ENCODE measurements around the gene GRID2. TPM values are rescaled to one million over a fixed set of nuclear protein-coding genes. Genes with fewer than 3 reads are reported as not detected.

The GRID2 gene
- total and polyA plus RNA-seq, 9 of the 15 experiments (the other 6 are each of a cell fraction or from before 2014, with no cell fraction given), result 0.04 TPM; not detected in 7

- no peaks in the 10 kb centered on the region for H3K79me2 ChIP-seq (ENCODE audit: control insufficient read depth, insufficient read depth, low read length)
- no peaks in the 10 kb centered on the region for H3K9me1 ChIP-seq (ENCODE audit: control insufficient read depth, insufficient read depth, low read length)
- H3K27me3 ChIP-seq (ENCODE audit: control insufficient read depth in 2 of 2, insufficient read depth in 2 of 2, low read length in 2 of 2), result no peaks in the 10 kb centered on the region
- intact Hi-C loops (cut with micrococcal nuclease), result no loop called here
- no peaks in the 10 kb centered on the region for H4K20me1 ChIP-seq (replicated peaks; ENCODE audit: control insufficient read depth, insufficient read depth, low read length)
- H3K9me3 ChIP-seq (replicated peaks; ENCODE audit: control insufficient read depth, insufficient read depth, low read depth, low read length), result 0 out of 2 replicates have a peak, but pooled peaks cover 2% of the 10 kb centered on the region
- ChIA-PET POLR2A (no interaction called here), CTCF (ENCODE audit: low intra/inter-chr PET ratio) (no interaction called here)
- FAIRE-seq (no peak), ATAC-seq (no peak), DNase-seq (ENCODE audit: extremely low read depth in 1 of 4, low spot score in 3 of 4) (no peak)
- no peak overlapping the region for H3K4me3 ChIP-seq
- no peaks in the 10 kb centered on the region for H3K36me3 ChIP-seq (ENCODE audit: control insufficient read depth, insufficient read depth, low read length)
- in situ Hi-C loops (cut with MboI), result no loop called here
- no peak overlapping the region for H3K9ac ChIP-seq (ENCODE audit: insufficient read depth in 1 of 2, low read depth in 2 of 2, low read length in 2 of 2)
- BruUV-seq (replicated peaks), result no TSS peak
- no peaks in the 10 kb centered on the region for H3K4me1 ChIP-seq (replicated peaks in 1 of 2; ENCODE audit: control insufficient read depth in 2 of 2, insufficient read depth in 2 of 2, low read length in 2 of 2)
- H3K4me2 ChIP-seq (ENCODE audit: insufficient read depth, low read length), result no peak overlapping the region
- no peak overlapping the region for H3K27ac ChIP-seq (ENCODE audit: extremely low read depth, low read depth, low read length)
- TF ChIP-seq CHD1 (IDR thresholded peaks at IDR 0.05; ENCODE audit: low read length), result no peak
- TF ChIP-seq, protein P1, sequence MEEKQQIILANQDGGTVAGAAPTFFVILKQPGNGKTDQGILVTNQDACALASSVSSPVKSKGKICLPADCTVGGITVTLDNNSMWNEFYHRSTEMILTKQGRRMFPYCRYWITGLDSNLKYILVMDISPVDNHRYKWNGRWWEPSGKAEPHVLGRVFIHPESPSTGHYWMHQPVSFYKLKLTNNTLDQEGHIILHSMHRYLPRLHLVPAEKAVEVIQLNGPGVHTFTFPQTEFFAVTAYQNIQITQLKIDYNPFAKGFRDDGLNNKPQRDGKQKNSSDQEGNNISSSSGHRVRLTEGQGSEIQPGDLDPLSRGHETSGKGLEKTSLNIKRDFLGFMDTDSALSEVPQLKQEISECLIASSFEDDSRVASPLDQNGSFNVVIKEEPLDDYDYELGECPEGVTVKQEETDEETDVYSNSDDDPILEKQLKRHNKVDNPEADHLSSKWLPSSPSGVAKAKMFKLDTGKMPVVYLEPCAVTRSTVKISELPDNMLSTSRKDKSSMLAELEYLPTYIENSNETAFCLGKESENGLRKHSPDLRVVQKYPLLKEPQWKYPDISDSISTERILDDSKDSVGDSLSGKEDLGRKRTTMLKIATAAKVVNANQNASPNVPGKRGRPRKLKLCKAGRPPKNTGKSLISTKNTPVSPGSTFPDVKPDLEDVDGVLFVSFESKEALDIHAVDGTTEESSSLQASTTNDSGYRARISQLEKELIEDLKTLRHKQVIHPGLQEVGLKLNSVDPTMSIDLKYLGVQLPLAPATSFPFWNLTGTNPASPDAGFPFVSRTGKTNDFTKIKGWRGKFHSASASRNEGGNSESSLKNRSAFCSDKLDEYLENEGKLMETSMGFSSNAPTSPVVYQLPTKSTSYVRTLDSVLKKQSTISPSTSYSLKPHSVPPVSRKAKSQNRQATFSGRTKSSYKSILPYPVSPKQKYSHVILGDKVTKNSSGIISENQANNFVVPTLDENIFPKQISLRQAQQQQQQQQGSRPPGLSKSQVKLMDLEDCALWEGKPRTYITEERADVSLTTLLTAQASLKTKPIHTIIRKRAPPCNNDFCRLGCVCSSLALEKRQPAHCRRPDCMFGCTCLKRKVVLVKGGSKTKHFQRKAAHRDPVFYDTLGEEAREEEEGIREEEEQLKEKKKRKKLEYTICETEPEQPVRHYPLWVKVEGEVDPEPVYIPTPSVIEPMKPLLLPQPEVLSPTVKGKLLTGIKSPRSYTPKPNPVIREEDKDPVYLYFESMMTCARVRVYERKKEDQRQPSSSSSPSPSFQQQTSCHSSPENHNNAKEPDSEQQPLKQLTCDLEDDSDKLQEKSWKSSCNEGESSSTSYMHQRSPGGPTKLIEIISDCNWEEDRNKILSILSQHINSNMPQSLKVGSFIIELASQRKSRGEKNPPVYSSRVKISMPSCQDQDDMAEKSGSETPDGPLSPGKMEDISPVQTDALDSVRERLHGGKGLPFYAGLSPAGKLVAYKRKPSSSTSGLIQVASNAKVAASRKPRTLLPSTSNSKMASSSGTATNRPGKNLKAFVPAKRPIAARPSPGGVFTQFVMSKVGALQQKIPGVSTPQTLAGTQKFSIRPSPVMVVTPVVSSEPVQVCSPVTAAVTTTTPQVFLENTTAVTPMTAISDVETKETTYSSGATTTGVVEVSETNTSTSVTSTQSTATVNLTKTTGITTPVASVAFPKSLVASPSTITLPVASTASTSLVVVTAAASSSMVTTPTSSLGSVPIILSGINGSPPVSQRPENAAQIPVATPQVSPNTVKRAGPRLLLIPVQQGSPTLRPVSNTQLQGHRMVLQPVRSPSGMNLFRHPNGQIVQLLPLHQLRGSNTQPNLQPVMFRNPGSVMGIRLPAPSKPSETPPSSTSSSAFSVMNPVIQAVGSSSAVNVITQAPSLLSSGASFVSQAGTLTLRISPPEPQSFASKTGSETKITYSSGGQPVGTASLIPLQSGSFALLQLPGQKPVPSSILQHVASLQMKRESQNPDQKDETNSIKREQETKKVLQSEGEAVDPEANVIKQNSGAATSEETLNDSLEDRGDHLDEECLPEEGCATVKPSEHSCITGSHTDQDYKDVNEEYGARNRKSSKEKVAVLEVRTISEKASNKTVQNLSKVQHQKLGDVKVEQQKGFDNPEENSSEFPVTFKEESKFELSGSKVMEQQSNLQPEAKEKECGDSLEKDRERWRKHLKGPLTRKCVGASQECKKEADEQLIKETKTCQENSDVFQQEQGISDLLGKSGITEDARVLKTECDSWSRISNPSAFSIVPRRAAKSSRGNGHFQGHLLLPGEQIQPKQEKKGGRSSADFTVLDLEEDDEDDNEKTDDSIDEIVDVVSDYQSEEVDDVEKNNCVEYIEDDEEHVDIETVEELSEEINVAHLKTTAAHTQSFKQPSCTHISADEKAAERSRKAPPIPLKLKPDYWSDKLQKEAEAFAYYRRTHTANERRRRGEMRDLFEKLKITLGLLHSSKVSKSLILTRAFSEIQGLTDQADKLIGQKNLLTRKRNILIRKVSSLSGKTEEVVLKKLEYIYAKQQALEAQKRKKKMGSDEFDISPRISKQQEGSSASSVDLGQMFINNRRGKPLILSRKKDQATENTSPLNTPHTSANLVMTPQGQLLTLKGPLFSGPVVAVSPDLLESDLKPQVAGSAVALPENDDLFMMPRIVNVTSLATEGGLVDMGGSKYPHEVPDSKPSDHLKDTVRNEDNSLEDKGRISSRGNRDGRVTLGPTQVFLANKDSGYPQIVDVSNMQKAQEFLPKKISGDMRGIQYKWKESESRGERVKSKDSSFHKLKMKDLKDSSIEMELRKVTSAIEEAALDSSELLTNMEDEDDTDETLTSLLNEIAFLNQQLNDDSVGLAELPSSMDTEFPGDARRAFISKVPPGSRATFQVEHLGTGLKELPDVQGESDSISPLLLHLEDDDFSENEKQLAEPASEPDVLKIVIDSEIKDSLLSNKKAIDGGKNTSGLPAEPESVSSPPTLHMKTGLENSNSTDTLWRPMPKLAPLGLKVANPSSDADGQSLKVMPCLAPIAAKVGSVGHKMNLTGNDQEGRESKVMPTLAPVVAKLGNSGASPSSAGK (IDR thresholded peaks at IDR 0.05), result no peak
- TF ChIP-seq NR2F6 (CRISPR knock-in tag; IDR thresholded peaks at IDR 0.05), result no peak
- TF ChIP-seq TAF9B (IDR thresholded peaks at IDR 0.05; ENCODE audit: partially characterized antibody), result no peak
- no peak for TF ChIP-seq ZNF57 (CRISPR knock-in tag; IDR thresholded peaks at IDR 0.05)
- no peak for TF ChIP-seq HBP1 (CRISPR knock-in tag; IDR thresholded peaks at IDR 0.05)
- TF ChIP-seq ZNF780A (CRISPR knock-in tag; IDR thresholded peaks at IDR 0.05), result no peak
- TF ChIP-seq, protein P2, sequence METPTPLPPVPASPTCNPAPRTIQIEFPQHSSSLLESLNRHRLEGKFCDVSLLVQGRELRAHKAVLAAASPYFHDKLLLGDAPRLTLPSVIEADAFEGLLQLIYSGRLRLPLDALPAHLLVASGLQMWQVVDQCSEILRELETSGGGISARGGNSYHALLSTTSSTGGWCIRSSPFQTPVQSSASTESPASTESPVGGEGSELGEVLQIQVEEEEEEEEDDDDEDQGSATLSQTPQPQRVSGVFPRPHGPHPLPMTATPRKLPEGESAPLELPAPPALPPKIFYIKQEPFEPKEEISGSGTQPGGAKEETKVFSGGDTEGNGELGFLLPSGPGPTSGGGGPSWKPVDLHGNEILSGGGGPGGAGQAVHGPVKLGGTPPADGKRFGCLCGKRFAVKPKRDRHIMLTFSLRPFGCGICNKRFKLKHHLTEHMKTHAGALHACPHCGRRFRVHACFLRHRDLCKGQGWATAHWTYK (CRISPR knock-in tag; IDR thresholded peaks at IDR 0.05), result no peak
- no peak overlapping the region for H2AFZ ChIP-seq (ENCODE audit: low read depth, low read length)
These were observed 148.0 kb downstream of the GRID2 start for GRCh38 chr4:92451782-92452181.
